Measurements from ENCODE around the gene ITGA3.
"Not testable (repeated sequence)": the region's sequence is repeated elsewhere in the genome, so short reads cannot be mapped to it uniquely, and the experiment has no call there.

ITGA3 gene

GRCh38 chr17:50052241-50052796, 3.6 kb upstream of the ITGA3 start:
- no peak for DNase-seq (ENCODE audit: low read depth in 2 of 2)

GRCh38 chr17:50052822-50053653, 2.9 kb upstream of the ITGA3 start:
- no peak for DNase-seq (ENCODE audit: low read depth in 2 of 2)

GRCh38 chr17:50053654-50053960, 2.3 kb upstream of the ITGA3 start:
- no peak for DNase-seq (ENCODE audit: low read depth in 2 of 2)

GRCh38 chr17:50055055-50055425, 870 bp upstream of the ITGA3 start:
- DNase-seq (ENCODE audit: low read depth in 2 of 2): no peak

GRCh38 chr17:50056217-50056960, 479 bp downstream of the ITGA3 start:
- no peak for DNase-seq (ENCODE audit: low read depth in 2 of 2)

GRCh38 chr17:50056961-50057330, 1.0 kb downstream of the ITGA3 start:
- no peak for DNase-seq (ENCODE audit: low read depth in 2 of 2)

- no peak for DNase-seq (ENCODE audit: low read depth in 2 of 2)
These were observed 1.6 kb downstream of the ITGA3 start for GRCh38 chr17:50057521-50057991.

GRCh38 chr17:50058296-50058953, 2.5 kb downstream of the ITGA3 start:
- no peak for DNase-seq (ENCODE audit: low read depth in 2 of 2)

- DNase-seq (ENCODE audit: low read depth in 2 of 2): no peak
These were observed 3.3 kb downstream of the ITGA3 start for GRCh38 chr17:50059256-50059655.

GRCh38 chr17:50059759-50060273, 3.9 kb downstream of the ITGA3 start:
- no peak for DNase-seq (ENCODE audit: low read depth in 2 of 2)

GRCh38 chr17:50060951-50061712, 5.2 kb downstream of the ITGA3 start:
- peak in 1 of 2 experiments; percentile 39 for DNase-seq (ENCODE audit: low read depth in 2 of 2)

GRCh38 chr17:50061713-50062045, 5.8 kb downstream of the ITGA3 start:
- DNase-seq (ENCODE audit: low read depth in 2 of 2): not testable (repeated sequence)

GRCh38 chr17:50062293-50063243, 6.7 kb downstream of the ITGA3 start:
- DNase-seq (ENCODE audit: low read depth in 2 of 2): no peak

GRCh38 chr17:50063561-50064252, 7.8 kb downstream of the ITGA3 start:
- DNase-seq (ENCODE audit: low read depth in 2 of 2): no peak

GRCh38 chr17:50064253-50065001, 8.5 kb downstream of the ITGA3 start:
- DNase-seq (ENCODE audit: low read depth in 2 of 2): peak; percentile 78 to 82

- no peak for DNase-seq (ENCODE audit: low read depth in 2 of 2)
These were observed 9.1 kb downstream of the ITGA3 start for GRCh38 chr17:50065056-50065455.

- DNase-seq (ENCODE audit: low read depth in 2 of 2): no peak
These were observed 11.1 kb downstream of the ITGA3 start for GRCh38 chr17:50066995-50067394.

GRCh38 chr17:50067996-50068395, 12.1 kb downstream of the ITGA3 start:
- no peak for DNase-seq (ENCODE audit: low read depth in 2 of 2)

Data from fibroblast of skin of left quadriceps (primary cell).